Measurements from ENCODE around the gene EMD.

The EMD gene

GRCh38 chrX:154349359-154349935, 29.6 kb upstream of the EMD start:
- no peak for DNase-seq (ENCODE audit: insufficient read length, low spot score)
- TF ChIP-seq POLR2A (IDR thresholded peaks at IDR 0.05; ENCODE audit: low read depth, low read length) (no peak), POU2F2 (IDR thresholded peaks at IDR 0.05; ENCODE audit: low read depth, low read length) (no peak), TAF1 (IDR thresholded peaks at IDR 0.05; ENCODE audit: low read depth, low read length) (no peak), PAX5 (IDR thresholded peaks at IDR 0.05; ENCODE audit: insufficient read depth, low read length, severe bottlenecking) (no peak), SPI1 (IDR thresholded peaks at IDR 0.05; ENCODE audit: low read depth, low read length) (no peak), POLR2AphosphoS5 (IDR thresholded peaks at IDR 0.05; ENCODE audit: low read depth, low read length) (no peak)
- no peak for FAIRE-seq

DNA sequence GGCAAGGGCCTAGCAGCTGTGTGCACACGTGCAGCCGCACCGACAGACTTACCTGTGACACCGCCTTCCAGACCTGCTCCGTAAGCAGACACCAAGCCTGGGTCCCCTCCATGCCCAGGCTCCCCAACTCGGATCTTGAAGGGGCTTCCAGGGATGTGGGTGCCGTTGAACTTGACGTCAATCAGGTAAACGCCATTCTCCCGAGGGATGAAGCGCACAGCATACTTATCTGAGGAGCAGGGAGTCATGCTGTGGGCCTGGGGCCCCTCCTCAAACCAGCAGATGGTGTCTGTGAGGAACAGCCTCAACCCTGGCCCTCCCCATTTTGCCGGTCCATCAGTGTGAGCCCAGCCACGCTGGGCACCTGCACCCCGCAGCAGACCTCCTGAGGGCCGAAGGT, 29.1 kb upstream of the EMD start:
- DNase-seq (ENCODE audit: insufficient read length, low spot score) = no peak
- FAIRE-seq = no peak
- TF ChIP-seq POLR2A (IDR thresholded peaks at IDR 0.05; ENCODE audit: low read depth, low read length) (no peak), SPI1 (IDR thresholded peaks at IDR 0.05; ENCODE audit: low read depth, low read length) (no peak), TAF1 (IDR thresholded peaks at IDR 0.05; ENCODE audit: low read depth, low read length) (no peak)

DNA sequence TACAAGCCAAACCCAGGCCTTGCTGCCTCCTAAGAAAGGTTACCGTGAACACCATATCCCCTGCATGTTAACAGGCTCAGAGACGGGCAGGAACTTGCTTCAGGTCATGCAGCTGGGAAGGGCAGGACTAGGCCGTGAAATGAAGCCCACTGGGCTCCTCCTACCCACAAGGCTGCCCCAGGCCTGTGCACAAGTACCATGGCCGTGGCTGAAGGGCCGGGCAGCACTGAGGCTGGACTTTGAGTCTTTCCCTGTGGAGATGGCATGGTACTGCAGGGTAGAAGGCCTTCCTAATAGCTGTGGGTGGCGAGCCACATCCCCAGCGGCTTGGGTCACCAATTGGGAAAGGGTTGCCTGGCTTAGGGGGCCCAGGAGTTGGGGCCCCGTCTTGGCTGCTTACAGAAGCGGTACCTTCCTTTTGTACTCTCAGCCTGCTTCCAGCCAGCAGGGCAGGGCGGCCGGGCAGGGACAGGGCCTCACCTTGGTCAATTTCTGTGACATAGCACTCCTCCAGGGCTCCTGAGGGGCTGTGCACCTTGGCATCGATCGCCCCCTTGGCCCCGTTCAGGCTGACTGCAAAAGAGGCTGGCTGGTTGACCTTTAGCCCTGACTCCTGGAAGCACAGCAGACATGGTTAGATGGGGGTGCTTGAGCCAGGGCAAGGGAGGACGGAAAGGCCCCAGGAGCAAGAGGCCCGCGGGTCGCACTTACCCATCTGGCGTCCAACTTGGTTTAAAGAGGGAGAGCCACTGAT, 28.5 kb upstream of the EMD start:
- no peak for DNase-seq (ENCODE audit: insufficient read length, low spot score)
- FAIRE-seq = no peak
- no peak for TF ChIP-seq POU2F2 (IDR thresholded peaks at IDR 0.05; ENCODE audit: low read depth, low read length)
- TF ChIP-seq POLR2AphosphoS5 (IDR thresholded peaks at IDR 0.05; ENCODE audit: low read depth, low read length) = no peak
- TF ChIP-seq POLR2A (IDR thresholded peaks at IDR 0.05; ENCODE audit: low read depth, low read length) = no peak
- no peak for TF ChIP-seq SPI1 (IDR thresholded peaks at IDR 0.05; ENCODE audit: low read depth, low read length)
- no peak for TF ChIP-seq PAX5 (IDR thresholded peaks at IDR 0.05; ENCODE audit: insufficient read depth, low read length, severe bottlenecking)
- no peak for TF ChIP-seq TAF1 (IDR thresholded peaks at IDR 0.05; ENCODE audit: low read depth, low read length)

- peak; percentile 66 for FAIRE-seq
- DNase-seq (ENCODE audit: insufficient read length, low spot score) = no peak
- TF ChIP-seq SPI1 (IDR thresholded peaks at IDR 0.05; ENCODE audit: low read depth, low read length) = no peak
- TF ChIP-seq POU2F2 (IDR thresholded peaks at IDR 0.05; ENCODE audit: low read depth, low read length) = no peak
- no peak for TF ChIP-seq POLR2AphosphoS5 (IDR thresholded peaks at IDR 0.05; ENCODE audit: low read depth, low read length)
- TF ChIP-seq PAX5 (IDR thresholded peaks at IDR 0.05; ENCODE audit: insufficient read depth, low read length, severe bottlenecking) = no peak
- TF ChIP-seq TAF1 (IDR thresholded peaks at IDR 0.05; ENCODE audit: low read depth, low read length) = no peak
- no peak for TF ChIP-seq POLR2A (IDR thresholded peaks at IDR 0.05; ENCODE audit: low read depth, low read length)
Measured at GRCh38 chrX:154351183-154352011, 27.7 kb upstream of the EMD start.

GRCh38 chrX:154352012-154352401, 27.1 kb upstream of the EMD start:
- TF ChIP-seq POLR2AphosphoS5 (IDR thresholded peaks at IDR 0.05; ENCODE audit: low read depth, low read length) (no peak), TAF1 (IDR thresholded peaks at IDR 0.05; ENCODE audit: low read depth, low read length) (no peak), POLR2A (IDR thresholded peaks at IDR 0.05; ENCODE audit: low read depth, low read length) (no peak), SPI1 (IDR thresholded peaks at IDR 0.05; ENCODE audit: low read depth, low read length) (no peak), PAX5 (IDR thresholded peaks at IDR 0.05; ENCODE audit: insufficient read depth, low read length, severe bottlenecking) (no peak), POU2F2 (IDR thresholded peaks at IDR 0.05; ENCODE audit: low read depth, low read length) (no peak)
- FAIRE-seq (no peak), DNase-seq (ENCODE audit: insufficient read length, low spot score) (no peak)

GRCh38 chrX:154352466-154352865, 26.6 kb upstream of the EMD start:
- TF ChIP-seq POU2F2 (IDR thresholded peaks at IDR 0.05; ENCODE audit: low read depth, low read length) (no peak), TAF1 (IDR thresholded peaks at IDR 0.05; ENCODE audit: low read depth, low read length) (no peak), PAX5 (IDR thresholded peaks at IDR 0.05; ENCODE audit: insufficient read depth, low read length, severe bottlenecking) (no peak), POLR2AphosphoS5 (IDR thresholded peaks at IDR 0.05; ENCODE audit: low read depth, low read length) (no peak), POLR2A (IDR thresholded peaks at IDR 0.05; ENCODE audit: low read depth, low read length) (no peak), SPI1 (IDR thresholded peaks at IDR 0.05; ENCODE audit: low read depth, low read length) (no peak)
- DNase-seq (ENCODE audit: insufficient read length, low spot score) = no peak
- FAIRE-seq = no peak

- TF ChIP-seq POLR2A (IDR thresholded peaks at IDR 0.05; ENCODE audit: low read depth, low read length) = no peak
- no peak for TF ChIP-seq POLR2AphosphoS5 (IDR thresholded peaks at IDR 0.05; ENCODE audit: low read depth, low read length)
- TF ChIP-seq SPI1 (IDR thresholded peaks at IDR 0.05; ENCODE audit: low read depth, low read length) = no peak
- TF ChIP-seq POU2F2 (IDR thresholded peaks at IDR 0.05; ENCODE audit: low read depth, low read length) = no peak
- no peak for TF ChIP-seq TAF1 (IDR thresholded peaks at IDR 0.05; ENCODE audit: low read depth, low read length)
- TF ChIP-seq PAX5 (IDR thresholded peaks at IDR 0.05; ENCODE audit: insufficient read depth, low read length, severe bottlenecking) = no peak
- DNase-seq (ENCODE audit: insufficient read length, low spot score) = no peak
- FAIRE-seq = no peak
Measured at GRCh38 chrX:154353172-154353843, 25.8 kb upstream of the EMD start.

GRCh38 chrX:154354013-154354412, 25.1 kb upstream of the EMD start:
- DNase-seq (ENCODE audit: insufficient read length, low spot score) (no peak), FAIRE-seq (no peak)
- TF ChIP-seq POLR2A (IDR thresholded peaks at IDR 0.05; ENCODE audit: low read depth, low read length) (no peak), POU2F2 (IDR thresholded peaks at IDR 0.05; ENCODE audit: low read depth, low read length) (no peak), SPI1 (IDR thresholded peaks at IDR 0.05; ENCODE audit: low read depth, low read length) (no peak), TAF1 (IDR thresholded peaks at IDR 0.05; ENCODE audit: low read depth, low read length) (no peak)

GRCh38 chrX:154354516-154354915, 24.6 kb upstream of the EMD start:
- TF ChIP-seq POLR2AphosphoS5 (IDR thresholded peaks at IDR 0.05; ENCODE audit: low read depth, low read length) = no peak
- no peak for TF ChIP-seq SPI1 (IDR thresholded peaks at IDR 0.05; ENCODE audit: low read depth, low read length)
- no peak for TF ChIP-seq PAX5 (IDR thresholded peaks at IDR 0.05; ENCODE audit: insufficient read depth, low read length, severe bottlenecking)
- no peak for TF ChIP-seq TAF1 (IDR thresholded peaks at IDR 0.05; ENCODE audit: low read depth, low read length)
- no peak for TF ChIP-seq POLR2A (IDR thresholded peaks at IDR 0.05; ENCODE audit: low read depth, low read length)
- TF ChIP-seq POU2F2 (IDR thresholded peaks at IDR 0.05; ENCODE audit: low read depth, low read length) = no peak
- FAIRE-seq = no peak
- no peak for DNase-seq (ENCODE audit: insufficient read length, low spot score)

All from GM12891 (cell line).